K562 (cell line): ENCODE results near the gene CKS2. TPM values are rescaled to one million over a fixed set of nuclear protein-coding genes. Genes with fewer than 3 reads are reported as not detected.

Experiments
- ETV1 ChIP-seq: fragments of 450-650 bp; conservative IDR thresholded peaks from 2 replicates; pipeline ENCODE4 v1.6.1; 2016; ENCODE audit warnings: missing genetic modification characterization, control low read depth, low read depth, missing compliant biosample characterization
- MBD2 ChIP-seq: sonication (generic); IDR thresholded peaks from 2 replicates; pipeline ENCODE4 v1.6.1; 2016; ENCODE audit warnings: low read depth, borderline replicate concordance
- TCF3 ChIP-seq: sonication (generic); formaldehyde crosslinking; IDR thresholded peaks from 2 replicates; pipeline ENCODE4 v1.4.0; 2020; ENCODE audit warnings: mild to moderate bottlenecking, missing genetic modification reagents
- TRIM28 ChIP-seq: fragments of 450-650 bp; IDR thresholded peaks from 2 replicates; pipeline ENCODE4 v1.6.1; 2017
- polyA plus RNA-seq, 8 experiments: library from polyadenylated mRNA; depleted of rRNA in 4 of 8; stranded (reverse) in 5 of 8; unstranded in 3 of 8; fragments of >200 nt; fragmentation: Nextera tagmentation in 2 of 8; fragmentation: Illumina TruSeq in 1 of 8; extraction: Ambion mirVana in 2 of 8; extraction: Trizol in 1 of 8; gene quantifications; 2 replicates each; pipeline versions ENCODE4 v1.2.1 to v1.2.3, GENCODE V29; 2011 to 2014; ENCODE audit warnings: inconsistent platforms in 1 of 8, missing spikeins in 1 of 8
- total RNA-seq, 7 experiments: library from RNA; depleted of rRNA in 6 of 7; stranded (reverse); fragments of >200 nt in 6 of 7; fragmentation: Illumina TruSeq in 2 of 7; extraction: Trizol in 2 of 7; gene quantifications; 2 replicates each; pipeline versions ENCODE4 v1.2.1 to v1.2.3, GENCODE V29; 2011 to 2021; ENCODE audit warnings: low replicate concordance in 1 of 7
- TF ChIP-seq, protein P1 (sequence below), 2 experiments: fragments of 450-650 bp in 1 of 2; sonication (generic) in 1 of 2; formaldehyde crosslinking in 1 of 2; IDR thresholded peaks; 2 replicates each; pipeline versions ENCODE4 v1.7.1 to v1.9.0; 2016 to 2022; ENCODE audit warnings: inconsistent platforms in 1 of 2, mild to moderate bottlenecking in 1 of 2, missing genetic modification reagents in 1 of 2
- TF ChIP-seq, protein P2 (sequence below), 2 experiments: fragments of 250-450 bp in 1 of 2; fragments of 450-650 bp in 1 of 2; sonication (Bioruptor Pico) in 1 of 2; IDR thresholded peaks; 2 replicates each; pipeline versions ENCODE4 v1.6.1 to v1.8.0; 2016 to 2021; ENCODE audit warnings: mild to moderate bottlenecking in 2 of 2, moderate library complexity in 2 of 2, missing compliant biosample characterization in 1 of 2, missing genetic modification characterization in 1 of 2

Gene CKS2
- total and polyA plus RNA-seq, 9 of the 15 experiments (the other 6 are each of a cell fraction or from before 2014, with no cell fraction given), result 123 to 941 (median 321) TPM

DNA sequence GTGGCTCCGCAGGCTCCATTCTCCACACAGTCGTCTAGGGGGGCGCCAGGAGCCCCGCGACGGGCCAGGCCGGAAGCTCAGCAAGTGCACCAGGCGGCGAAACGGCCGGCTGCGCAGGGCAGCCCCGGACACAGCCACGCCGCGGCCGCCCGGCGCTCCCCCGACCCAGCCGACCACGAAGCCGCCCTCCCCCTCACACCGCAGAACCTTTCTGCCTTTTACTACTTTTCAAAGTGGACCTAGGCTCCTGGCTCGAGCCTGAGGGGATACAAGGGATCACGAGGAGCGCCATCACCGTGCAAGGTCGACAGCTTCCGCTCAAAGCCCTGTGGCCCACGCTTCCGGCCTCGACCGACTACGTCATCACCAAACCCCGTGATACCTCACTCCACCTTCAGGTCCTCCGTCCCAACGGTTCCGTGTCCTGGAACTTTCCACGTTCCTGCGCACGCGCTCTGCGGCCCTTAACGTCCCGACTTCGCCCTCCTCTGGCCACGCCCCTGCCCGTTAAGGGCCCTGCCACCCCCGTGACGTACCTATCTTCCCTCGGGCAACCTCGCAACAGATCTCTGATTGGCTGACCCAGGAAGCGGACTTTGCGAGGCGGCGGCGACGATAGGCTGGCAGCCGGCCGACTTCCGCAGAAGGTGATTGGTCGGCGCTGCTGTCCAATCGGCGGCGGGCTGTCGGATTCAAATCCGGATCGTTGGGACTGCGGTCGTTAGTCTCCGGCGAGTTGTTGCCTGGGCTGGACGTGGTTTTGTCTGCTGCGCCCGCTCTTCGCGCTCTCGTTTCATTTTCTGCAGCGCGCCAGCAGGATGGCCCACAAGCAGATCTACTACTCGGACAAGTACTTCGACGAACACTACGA, at the start of gene CKS2 (continued):
- TF ChIP-seq, protein P1, sequence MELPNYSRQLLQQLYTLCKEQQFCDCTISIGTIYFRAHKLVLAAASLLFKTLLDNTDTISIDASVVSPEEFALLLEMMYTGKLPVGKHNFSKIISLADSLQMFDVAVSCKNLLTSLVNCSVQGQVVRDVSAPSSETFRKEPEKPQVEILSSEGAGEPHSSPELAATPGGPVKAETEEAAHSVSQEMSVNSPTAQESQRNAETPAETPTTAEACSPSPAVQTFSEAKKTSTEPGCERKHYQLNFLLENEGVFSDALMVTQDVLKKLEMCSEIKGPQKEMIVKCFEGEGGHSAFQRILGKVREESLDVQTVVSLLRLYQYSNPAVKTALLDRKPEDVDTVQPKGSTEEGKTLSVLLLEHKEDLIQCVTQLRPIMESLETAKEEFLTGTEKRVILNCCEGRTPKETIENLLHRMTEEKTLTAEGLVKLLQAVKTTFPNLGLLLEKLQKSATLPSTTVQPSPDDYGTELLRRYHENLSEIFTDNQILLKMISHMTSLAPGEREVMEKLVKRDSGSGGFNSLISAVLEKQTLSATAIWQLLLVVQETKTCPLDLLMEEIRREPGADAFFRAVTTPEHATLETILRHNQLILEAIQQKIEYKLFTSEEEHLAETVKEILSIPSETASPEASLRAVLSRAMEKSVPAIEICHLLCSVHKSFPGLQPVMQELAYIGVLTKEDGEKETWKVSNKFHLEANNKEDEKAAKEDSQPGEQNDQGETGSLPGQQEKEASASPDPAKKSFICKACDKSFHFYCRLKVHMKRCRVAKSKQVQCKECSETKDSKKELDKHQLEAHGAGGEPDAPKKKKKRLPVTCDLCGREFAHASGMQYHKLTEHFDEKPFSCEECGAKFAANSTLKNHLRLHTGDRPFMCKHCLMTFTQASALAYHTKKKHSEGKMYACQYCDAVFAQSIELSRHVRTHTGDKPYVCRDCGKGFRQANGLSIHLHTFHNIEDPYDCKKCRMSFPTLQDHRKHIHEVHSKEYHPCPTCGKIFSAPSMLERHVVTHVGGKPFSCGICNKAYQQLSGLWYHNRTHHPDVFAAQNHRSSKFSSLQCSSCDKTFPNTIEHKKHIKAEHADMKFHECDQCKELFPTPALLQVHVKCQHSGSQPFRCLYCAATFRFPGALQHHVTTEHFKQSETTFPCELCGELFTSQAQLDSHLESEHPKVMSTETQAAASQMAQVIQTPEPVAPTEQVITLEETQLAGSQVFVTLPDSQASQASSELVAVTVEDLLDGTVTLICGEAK (IDR thresholded peaks at IDR 0.05), result peak; percentile 86
- TF ChIP-seq, protein P1 (CRISPR knock-in tag; IDR thresholded peaks at IDR 0.05), result no peak
- TF ChIP-seq, protein P2, sequence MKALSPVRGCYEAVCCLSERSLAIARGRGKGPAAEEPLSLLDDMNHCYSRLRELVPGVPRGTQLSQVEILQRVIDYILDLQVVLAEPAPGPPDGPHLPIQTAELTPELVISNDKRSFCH (CRISPR knock-in tag; IDR thresholded peaks at IDR 0.05), result no peak
- TF ChIP-seq, protein P2 (tag; IDR thresholded peaks at IDR 0.05), result peak; percentile 67; the same call in 1 of the 2 replicates
- TF ChIP-seq ETV1 (tag), result peak; percentile 90
- no peak for TF ChIP-seq TRIM28
- peak; percentile 85 for TF ChIP-seq MBD2
- 0 out of 2 replicates have a peak, but pooled peaks have one; percentile 6 for TF ChIP-seq TCF3 (CRISPR knock-in tag)
